COLO829 (cell line): ENCODE results near the gene HMGCS1.
"Not testable (repeated sequence)": the region's sequence is repeated elsewhere in the genome, so short reads cannot be mapped to it uniquely, and the experiment has no call there.

Experiments used
- DNase-seq: peaks from one replicate; pipeline ENCODE4 v3.0.0; 2012; ENCODE audit warnings: low spot score

Gene HMGCS1

DNA sequence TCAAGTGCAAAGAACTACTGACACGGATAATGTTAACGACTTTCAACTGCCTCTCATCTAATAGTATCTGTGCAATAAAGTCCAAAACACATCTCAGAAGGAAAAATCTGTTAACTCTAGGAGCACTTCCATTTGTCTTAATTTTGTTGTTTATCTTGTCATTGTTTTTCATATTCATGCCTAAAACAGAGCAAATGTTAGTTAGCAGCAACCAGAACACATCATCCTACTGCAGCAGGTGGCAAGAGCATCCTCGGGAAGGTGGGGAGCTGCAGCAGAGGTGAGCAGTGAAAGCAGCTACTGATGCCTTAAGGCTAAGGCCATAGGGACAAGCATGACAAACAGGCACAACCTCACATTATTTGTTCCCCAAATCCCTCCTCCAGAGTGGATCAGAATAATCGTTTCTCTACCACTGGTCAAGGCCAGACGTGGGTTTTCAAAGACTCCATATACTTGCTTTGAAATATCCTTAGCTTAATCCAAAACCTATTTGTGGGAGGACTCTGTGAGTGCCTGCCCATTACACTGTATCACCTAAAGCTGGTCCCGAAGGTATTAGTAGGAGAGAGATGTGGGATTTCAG lies 1.0 kb downstream of the HMGCS1 start:
- no peak for DNase-seq

DNA sequence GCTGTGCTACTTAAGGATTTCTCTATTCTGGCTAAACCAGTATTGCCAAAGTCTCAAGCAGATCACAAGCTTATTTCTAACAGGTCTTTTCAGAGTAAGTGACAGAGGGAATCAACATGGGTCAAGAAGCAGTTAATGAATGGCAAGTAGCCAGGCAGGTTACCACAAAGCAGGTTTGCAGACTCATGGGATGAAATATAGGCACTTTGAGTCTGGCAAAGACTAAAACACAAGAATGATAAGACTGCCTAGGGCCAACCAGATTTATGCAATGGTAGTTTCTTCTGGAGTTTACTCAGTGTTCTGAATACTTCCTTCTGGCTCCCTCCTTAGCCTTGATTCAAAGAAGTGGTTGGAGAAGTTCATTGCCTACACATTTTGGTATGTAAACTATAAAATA lies 3.6 kb downstream of the HMGCS1 start:
- DNase-seq, result no peak

DNA sequence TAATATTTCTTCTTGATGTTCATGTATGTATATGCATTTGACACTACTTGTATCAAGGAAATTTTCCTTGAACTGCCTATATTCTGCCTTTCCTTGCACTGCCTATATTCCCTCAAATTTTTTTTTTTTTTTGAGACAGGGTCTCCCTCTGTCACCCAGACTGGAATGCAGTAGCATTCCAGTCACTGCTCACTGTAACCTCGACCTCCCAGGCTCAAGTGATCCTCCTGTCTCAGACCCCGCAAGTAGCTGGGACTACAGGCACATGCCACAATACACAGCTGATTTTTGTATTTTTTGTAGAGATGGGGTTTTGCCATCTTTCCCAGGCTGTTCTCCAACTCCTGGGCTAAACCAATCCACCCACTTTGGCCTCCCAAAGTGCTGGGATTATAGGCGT lies 4.1 kb downstream of the HMGCS1 start:
- no peak for DNase-seq

DNA sequence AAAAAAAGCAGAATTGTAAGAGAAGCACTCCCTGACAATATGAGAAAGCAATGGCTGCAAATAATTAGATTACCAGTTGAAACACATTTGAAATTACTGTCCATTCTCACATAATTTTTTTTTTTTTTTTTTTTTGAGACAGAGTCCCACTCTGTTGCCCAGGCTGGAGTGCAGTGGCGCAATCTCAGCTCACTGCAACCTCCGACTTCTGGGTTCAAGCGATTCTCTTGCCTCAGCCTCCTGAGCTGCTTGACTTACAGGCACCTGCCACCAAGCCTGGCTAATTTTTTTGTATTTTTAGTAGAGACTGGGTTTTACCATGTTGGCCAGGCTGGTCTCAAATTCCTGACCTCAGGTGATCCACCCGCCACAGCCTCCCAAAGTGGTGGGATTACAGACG lies 6.3 kb downstream of the HMGCS1 start:
- not testable (repeated sequence) for DNase-seq

DNA sequence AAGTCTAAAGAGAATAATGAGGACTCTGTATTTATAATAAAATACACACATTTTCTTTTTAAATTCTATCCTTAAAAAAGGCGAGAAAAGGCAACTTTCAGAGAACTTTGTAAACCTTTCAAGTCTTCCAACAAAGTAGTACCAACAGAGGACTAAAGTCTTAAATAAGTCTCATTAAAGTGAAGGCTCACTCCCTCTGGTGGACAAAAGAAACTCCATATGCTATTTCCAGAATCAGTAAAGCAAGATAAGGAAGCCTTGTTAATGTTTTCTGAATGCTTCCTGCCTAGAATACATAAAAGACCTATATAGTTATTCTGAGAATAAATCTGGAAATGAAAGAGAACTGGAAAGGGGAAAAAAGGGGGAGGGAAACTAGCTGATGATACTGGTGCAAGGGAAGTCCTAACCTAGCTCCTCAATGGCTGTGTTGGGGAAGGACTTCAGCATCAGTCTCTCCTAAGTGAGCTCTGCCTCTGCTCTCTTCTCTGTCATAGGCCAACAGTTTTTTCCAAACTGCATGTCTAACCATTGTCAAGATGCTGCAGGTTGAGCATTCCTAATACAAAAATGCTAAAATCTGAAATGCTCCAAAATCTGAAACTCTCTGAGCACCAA lies 7.2 kb downstream of the HMGCS1 start:
- peak; percentile 39 for DNase-seq

DNA sequence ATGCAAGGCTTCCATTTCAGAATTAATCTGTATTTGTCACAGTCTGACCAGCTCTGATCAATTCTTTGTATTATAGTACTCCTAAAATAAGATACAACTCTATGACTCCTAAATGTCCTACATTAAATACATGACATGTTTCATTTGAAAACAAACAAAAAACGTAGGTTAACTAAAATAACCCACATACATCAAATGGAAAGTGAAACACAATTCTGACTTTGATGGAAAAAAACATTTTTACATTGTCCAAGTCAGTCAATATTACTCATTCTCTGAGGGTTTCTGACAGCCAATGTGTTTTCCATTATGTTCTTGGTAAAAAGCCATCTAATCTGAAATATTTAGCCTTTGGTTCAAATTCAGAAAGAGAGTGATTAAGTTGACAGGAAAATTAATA lies 8.7 kb downstream of the HMGCS1 start:
- DNase-seq, result no peak

DNA sequence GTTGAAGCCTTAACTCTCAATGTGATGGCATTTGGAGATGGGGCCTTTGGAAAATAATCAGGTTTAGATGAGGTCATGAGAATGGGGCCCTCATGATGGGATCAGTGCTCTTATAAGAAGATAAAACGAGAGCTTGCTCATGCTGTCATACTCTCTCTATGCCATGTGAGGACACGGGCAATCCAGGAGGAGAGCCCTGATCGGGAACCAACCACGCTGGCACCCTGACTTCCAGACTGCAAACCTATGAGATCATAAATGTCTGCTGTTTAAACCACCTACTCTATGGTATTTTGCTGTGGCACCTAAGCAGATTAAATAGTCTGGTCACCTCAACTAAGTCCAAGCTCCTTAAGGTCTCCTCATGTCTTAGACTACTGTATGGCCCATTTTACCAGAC lies 10.0 kb downstream of the HMGCS1 start:
- DNase-seq, result no peak

DNA sequence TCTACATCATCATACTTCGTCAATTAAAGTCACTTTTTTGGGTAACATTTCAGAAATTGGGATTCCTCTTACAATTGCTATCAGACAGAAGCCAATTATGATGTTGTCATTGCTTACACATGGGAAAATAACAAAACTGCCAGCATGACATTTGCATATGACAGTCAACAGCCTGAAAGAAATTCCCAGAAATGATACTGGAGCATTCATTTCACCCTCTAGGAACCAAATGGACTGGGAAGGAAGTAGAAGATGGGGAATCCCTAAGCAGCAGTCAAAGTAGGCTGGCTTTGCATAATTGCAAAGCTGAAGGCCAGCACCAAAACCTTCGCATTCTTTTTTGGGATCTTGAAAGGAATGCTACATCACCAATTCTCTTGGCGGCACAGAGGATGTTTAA lies 10.7 kb downstream of the HMGCS1 start:
- no peak for DNase-seq

DNA sequence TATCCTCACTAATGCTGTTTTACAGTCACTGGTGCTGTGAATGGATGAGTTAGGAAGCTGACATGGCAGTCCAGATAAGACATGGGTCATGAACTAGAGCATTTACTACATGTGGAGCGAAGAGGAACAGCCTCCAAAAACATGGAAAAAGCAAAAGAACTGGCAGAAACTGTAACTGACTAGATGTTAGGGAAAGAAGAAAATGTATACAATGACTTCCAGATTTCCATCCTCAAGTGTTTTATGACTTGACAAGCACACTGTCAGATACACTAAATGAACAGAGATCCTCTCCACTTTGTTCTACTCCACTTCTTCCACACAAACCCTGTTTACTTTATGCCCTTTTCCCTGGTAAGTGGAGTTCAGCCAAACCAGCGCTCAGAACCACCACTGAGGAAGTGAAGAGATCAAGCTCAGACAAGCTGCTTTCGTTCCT lies 11.5 kb downstream of the HMGCS1 start:
- no peak for DNase-seq

DNA sequence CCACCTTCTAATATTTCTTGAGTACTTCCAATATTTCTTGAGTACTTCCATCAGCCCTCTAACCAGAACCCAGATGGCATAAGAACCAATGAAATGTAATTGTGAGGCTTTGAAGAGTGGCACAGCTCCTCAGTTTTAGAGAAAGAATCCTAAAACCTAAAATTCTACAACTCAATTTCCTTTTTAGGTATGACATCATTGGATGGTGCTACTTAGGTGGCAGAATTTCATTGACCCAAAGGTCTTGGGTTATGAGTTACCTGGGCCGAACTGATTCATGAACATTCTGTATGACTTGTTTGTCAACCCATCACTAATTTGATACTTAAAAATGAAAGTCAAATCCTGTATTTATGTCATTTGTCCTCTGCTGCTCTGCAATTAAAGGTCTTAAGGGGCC lies 13.1 kb downstream of the HMGCS1 start:
- no peak for DNase-seq

DNA sequence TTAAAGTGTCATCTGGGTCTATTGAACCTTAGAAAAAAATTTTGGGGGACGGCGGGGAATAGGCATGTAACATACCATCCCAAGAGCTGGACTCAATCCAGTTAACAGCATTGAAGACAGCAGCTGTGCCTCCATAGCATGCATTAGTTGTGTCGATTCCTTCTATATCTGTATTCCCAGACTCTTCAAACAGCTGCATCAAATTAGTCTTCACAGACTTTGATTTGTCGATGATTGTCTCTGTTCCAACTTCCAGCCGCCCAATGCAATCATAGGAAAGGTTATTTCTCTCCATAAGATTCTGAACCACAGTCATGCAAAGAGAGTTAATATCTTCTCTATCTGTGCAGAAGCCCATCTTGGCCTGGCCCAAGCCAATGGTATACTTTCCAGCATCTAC lies 14.8 kb downstream of the HMGCS1 start:
- DNase-seq, result no peak

DNA sequence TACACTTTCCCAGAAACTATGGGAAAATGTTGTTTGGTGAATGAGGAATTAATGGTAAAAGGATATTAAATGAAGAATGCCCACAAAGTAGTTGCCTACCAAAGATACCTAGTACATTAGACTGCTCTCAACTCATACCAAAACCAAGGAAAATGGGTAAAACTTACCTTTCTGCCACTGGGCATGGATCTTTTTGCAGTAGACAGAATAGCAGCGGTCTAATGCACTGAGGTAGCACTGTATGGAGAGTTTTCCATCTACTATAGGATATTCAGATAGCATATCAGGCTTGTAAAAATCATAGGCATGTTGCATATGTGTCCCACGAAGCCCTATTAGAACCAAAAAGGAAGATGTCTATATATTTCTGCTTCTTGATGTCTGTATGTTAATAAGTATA lies 16.4 kb downstream of the HMGCS1 start:
- no peak for DNase-seq

DNA sequence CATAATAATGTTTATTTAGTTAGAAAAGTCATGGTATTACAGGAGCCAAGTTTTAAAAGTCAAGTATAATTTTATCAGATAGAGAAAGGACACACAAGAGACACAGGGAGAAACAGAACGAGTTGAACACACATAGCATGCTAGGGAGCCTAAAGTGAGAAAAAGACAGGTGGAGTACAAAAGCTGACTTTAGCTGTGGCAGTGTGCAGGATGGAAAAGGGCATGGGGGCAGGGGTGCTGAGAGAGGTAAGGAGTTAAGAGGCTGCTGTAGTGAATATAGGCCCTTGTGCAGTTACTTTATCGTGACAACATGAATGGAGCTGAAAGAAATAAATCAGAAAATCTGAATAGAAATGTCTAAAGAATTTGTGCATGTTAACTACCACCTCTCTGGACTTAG lies 18.0 kb downstream of the HMGCS1 start:
- DNase-seq, result no peak

DNA sequence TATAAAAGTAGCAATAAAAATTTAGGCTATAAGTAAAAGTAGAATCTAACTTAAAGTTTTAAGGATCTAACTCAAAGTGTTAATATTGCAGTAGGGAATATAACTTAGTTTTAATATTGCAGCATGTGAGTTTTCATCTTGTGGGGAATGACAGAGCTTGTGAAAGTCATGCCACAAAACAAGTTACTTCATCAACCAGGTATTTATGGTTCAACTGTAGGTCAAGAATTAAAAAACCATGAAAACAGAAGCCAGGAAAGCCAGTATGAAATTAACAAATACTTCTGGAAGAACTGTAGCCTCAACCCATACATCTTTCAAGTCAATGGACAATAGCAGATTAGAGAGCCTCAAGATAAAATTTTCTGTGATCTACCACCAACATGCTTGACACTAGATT lies 19.0 kb downstream of the HMGCS1 start:
- no peak for DNase-seq

DNA sequence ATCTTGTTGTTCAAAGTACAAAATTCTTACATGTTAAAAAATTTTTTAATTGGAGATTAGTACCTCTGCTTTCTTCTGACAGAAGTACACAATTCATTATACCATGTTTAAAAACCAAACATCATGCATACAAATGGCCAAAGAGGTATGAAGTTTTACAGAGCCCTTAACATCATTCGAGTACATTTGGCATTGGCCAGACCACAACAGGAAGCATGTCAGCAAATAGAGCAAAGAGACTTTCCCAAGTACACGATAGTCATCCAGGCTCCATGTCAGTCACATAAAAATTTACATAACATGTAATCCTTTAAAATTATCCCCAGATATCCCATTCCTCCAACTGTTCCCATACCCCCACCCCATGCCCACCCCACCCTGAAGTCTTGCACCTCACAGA lies 22.5 kb downstream of the HMGCS1 start:
- no peak for DNase-seq

DNA sequence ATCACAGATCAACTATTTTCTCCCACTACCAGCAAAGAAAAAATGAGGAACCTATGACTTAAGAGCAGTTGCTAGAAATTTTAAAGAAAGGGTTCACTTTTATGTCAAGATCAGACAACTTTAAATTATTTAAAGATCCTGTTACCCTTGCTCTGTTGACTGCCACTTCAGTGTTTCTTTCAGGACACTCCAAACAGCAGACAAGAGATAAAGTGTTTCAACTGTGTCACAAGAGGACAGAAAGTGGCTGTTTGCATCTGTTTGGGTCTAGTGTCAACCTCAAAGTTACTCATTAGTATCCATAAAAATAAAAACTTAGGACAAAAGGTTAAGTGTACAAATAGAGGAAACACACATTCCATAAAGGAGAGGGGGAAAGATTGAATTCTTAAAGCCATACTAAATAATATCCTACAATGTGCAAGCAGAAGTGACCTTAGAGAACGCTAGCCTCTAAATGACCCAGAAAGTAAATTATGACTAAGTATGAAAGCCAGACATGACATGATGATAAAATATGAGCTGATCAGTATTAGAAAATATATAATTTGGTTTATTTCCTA lies 24.9 kb downstream of the HMGCS1 start:
- DNase-seq, result no peak

DNA sequence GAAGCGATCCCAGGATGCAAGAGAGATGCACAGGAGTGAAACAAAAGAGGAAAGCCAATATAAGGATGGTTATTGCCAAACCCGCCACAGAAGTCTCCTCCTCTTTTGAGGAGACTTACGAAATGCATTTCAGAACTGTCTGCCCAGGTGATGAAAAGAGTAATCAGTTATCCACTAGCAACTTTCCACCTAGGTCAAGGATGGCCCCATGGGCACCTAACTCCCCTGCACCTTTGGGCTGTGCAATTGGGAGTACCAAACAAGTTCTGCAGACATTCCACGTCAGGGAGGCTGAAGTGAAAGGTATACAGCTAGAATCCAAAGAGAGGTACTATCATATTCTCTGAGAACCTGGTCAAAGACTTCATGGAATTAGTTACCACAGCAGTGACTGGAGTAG lies 25.7 kb downstream of the HMGCS1 start:
- no peak for DNase-seq

DNA sequence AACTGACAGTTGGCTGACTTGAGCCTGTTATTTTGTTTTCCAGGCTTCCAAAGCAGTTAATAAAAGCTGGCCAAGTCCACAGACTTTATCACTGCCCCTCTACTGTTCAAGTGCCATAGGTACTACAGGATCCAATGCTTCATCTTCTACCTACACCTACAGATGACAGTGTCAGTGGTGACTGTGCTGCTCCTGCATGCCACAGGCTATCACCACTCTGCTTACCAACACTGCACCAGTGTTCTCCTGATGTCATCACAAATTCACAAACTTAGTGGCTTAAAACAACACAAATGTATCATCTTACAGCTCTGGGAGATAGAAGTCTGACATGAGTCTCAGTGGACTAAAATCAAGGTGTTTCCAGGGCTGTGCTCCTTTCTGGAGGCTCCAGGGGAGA lies 26.6 kb downstream of the HMGCS1 start:
- DNase-seq, result no peak

DNA sequence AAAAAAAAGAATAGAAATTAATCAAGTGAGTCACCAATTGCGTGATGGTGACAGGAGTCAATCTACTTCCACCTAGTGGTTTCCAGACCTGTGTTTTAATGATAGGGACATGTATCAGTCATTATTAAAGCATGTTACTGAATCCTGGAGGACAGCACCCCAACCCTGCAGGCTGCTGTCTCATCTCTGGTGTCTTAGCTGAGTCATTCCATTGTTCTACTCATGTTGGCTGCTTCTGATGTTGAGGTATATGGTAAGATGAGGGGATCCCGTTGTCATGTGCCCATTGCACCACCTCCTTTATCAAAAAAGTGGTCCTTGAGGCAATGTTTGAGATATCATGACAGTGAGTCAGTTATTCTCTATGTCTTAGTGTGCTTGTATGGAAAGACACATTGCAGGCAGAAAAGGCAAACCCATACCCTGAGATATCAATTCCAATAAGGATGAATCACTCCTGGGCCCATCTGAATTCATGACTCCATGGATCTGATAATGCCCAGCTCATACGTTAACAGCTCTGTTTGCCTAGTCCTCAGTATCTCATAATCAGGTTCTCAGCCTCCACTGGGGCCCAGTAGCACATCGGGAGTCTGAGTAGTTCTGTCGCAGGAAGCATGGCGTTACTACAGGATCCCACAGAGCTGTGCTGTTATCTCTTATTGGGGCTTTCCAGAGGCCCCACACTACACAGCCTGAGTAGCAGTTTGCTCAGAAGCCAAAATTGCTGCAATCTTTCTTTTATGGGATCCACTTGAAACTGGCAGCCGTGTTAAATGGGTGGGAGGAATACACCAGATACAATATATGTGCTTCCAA lies 31.2 kb downstream of the HMGCS1 start:
- DNase-seq, result no peak

DNA sequence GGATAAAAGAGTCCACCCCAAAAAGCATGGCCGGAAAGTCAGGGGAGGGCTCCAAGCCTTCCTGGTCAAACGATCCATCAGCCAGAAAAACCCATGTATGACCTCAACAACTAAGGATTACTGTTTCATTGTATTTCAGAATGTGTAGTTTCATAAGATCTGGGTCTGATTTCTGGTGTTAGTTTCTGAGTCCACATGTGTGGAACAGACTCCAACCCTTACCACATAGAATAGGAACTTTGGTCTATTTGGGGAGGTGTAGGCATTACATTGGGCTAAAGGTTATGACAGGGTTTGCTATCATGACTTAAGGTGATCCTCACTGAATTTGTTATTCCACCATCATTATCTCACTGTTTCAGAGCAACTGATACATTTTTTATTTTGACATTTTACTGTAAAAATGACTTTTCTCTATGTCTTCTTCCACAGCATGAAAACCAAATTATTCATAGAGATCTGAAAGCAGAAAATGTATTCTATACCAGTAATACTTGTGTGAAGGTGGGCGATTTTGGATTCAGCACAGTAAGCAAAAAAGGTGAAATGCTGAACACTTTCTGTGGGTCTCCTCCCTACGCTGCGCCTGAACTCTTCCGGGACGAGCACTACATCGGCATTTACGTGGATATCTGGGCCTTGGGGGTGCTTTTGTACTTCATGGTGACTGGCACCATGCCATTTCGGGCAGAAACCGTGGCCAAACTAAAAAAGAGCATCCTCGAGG lies 33.5 kb downstream of the HMGCS1 start:
- no peak for DNase-seq

DNA sequence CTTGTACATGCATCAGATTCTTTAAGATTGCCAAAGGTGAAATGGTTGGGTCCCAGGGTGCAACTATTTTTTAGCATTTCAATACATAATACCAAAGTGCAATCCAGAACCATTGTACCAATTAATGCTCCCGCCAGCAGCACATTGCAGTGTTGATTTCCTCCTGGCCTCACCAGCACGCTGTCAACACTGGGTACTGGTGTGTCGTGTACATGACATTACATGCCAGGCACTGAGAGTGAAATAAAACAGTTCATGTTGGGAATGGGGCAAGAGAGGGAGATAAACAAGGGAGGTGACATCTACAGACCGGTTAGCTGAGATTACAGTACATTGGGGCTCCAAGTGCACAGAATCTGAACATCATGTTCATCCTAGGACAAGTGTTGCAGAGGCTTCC lies 37.8 kb downstream of the HMGCS1 start:
- DNase-seq, result no peak

DNA sequence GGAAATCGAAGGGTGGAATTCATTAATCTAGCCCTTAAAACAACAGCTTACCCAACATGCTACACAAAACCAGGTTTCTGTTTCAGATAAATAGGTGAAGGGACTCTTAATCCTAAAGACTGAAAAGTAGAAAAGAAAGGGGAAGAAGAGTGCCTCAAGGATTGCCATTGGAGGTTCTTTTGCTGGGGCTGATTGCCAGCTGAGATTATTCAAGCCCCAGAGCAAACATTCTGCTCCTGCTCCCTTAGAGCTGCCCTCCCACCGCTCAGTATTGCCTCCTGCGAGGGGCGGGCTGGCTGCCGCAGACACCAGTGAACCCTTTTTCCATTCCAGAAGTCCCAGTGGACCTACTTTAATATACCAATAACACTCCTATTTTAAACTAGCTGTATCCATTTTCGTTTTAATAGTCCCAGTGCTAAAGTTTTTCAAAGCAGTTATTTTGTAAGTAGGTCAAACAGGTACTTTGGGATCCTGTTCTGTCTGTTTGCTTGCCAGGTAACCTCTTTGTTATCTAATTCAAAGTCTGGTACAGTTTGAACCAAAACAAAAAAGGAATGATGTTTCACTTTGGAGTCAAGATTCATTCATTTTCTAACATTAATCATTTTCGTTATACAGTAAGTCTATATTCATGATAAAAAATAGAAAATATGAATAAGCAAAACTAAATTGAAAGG lies 38.6 kb downstream of the HMGCS1 start:
- DNase-seq, result no peak
